Superior temporal gyrus (tissue), 1 donor: ENCODE measurements around the gene STOML1.
"Not testable (repeated sequence)": the region's sequence is repeated elsewhere in the genome, so short reads cannot be mapped to it uniquely, and the experiment has no call there.

Experiments used
- DNase-seq: peaks from one replicate; pipeline ENCODE4 v3.0.0-alpha.2; 2016; ENCODE audit errors: extremely low spot score

The STOML1 gene

DNA sequence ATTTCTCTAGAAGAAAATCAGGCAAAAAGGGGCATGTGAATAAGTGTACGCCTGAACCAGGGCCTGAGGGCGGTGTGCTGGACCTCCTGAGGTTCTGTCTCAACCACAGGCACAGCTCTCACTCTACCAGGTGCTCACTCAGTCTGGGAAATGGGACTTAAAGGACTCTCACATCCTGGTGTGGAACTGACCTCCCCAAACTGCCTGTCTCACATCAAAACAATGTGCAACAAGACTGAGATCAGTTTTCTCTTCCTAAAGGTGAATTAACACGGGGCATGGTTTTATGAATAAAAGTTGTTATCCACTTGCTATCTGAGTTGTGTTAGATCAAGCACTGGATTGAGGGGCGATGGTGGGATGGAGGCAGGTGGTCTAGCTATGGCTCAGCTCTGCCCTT is 4.8 kb downstream of the STOML1 start:
- DNase-seq, result no peak

- DNase-seq, result no peak
Measured at GRCh38 chr15:73986776-73987056, 5.4 kb downstream of the STOML1 start.

- no peak for DNase-seq
Measured at GRCh38 chr15:73986055-73986775, 5.9 kb downstream of the STOML1 start.

DNA sequence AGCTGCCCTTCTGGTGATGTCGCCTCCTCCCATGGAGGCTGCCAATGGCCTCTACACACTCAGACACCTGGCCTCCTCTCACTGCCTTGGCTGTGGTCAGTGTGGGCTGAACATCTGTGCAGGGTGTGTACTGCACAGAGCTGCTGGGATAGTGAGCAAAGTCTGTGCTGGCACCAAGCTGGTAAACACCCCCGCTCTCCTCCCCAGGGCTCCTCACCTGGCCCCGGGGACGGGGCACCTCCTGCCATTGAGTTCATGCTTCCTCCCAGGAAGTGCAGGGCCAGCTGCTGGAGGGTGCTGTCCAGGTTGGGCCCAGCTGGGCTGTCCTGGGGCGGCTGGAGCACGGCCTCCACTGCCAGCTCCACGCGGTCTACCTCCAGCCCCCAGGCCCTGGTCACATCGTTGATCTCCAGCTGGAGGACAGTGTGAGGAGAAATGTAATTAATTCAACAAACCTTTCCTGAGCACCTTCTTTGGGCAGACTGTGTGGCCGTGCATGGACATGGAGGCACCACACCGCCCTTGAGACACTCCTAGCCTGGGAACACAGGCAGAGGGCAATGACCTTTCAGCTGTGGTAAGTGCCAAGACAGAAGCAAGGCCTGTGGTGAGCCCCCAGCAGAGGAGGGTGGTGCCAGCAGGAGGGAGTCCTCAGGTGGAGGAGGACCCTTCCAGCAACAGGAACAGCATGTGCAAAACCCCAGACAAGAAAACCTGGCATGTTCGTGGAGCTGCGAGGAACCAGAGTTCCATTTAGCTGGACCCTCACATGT is 6.8 kb downstream of the STOML1 start:
- DNase-seq, result no peak

GRCh38 chr15:73984208-73984979 is 7.7 kb downstream of the STOML1 start:
- no peak for DNase-seq

DNA sequence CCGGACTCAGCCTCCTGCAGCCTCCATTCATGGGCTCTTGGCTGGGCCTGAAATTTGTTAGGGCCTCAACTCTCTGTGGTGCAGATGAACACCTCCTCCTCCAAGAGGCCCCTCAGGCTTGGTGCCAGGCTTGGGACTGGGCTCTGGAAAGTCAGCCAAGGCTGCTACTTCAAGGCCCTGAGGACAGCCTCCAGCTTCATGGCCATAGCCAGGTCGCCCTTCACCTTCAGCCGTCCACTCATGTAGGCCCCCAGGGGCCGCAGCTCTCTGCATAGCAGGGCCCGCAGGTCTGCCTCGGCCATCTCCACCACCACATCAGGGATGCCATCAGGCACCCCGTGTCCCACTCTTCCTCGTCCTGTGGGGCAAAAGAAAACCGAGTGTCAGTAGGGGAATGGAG is 8.3 kb downstream of the STOML1 start:
- no peak for DNase-seq

GRCh38 chr15:73983211-73983727 is 8.8 kb downstream of the STOML1 start:
- no peak for DNase-seq

DNA sequence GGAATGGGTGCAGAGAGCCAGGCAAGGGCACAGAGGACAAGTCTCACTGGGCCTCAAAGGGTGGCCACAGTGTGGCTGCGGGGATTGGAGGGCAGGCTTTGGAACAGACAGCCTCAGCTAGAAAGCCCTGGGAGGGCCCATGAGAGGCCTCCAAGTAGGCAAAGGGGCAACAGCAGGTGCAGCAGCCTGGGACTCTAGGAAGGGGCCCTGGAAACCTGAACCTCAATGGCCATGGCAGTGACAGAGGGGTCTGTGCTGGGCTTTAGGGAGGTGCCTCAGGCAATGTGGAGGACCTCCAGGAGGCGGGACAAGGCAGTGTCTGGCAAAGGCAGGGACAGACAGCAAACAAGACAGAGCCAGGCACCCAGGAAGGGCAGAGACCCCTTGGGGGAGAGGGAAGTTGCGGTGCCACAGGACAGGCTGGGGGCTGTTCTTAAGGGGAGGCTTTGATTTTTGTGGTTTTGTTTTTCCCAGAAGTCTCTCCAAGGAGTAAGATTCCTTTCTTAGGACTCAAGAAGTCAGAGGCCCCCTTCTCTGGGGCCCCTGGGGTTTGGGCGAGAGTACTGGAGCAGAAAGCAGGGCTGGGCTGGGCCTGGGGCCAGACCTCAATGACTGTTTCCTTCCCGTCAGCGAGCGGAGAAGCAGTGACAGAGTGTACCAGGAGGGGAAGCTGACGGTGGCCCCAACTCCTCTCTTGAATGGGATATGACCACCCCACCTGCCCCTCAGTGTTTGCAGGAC is 9.7 kb downstream of the STOML1 start:
- DNase-seq, result no peak

- no peak for DNase-seq
Measured at GRCh38 chr15:73981761-73982221, 10.3 kb downstream of the STOML1 start.

DNA sequence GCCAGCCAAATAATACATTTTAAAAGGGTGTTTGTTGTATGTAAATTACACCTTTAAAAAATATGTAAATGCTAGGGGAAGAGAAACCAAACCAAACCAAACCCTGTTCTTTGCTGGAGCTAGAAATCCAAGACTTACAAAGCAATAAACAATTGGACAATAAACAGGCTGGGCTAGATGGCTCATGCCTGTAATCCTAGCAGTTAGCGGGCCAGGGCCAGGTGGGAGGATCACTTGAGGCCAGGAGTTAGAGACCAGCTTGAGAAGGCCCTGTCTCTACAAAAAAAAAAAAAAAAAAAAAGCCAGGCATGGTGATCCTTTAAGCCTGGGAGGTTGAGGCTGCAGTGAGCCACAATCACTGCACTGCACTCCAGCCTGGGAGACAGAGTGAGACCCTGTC is 12.5 kb downstream of the STOML1 start:
- DNase-seq, result no peak

- no peak for DNase-seq
Measured at GRCh38 chr15:73978896-73979295, 13.2 kb downstream of the STOML1 start.

- DNase-seq, result not testable (repeated sequence)
Measured at GRCh38 chr15:73975440-73976125, 16.5 kb downstream of the STOML1 start.

- DNase-seq, result not testable (repeated sequence)
Measured at GRCh38 chr15:73973683-73974200, 18.4 kb downstream of the STOML1 start.

GRCh38 chr15:73972984-73973682 is 19.0 kb downstream of the STOML1 start:
- peak; percentile 88 for DNase-seq

DNA sequence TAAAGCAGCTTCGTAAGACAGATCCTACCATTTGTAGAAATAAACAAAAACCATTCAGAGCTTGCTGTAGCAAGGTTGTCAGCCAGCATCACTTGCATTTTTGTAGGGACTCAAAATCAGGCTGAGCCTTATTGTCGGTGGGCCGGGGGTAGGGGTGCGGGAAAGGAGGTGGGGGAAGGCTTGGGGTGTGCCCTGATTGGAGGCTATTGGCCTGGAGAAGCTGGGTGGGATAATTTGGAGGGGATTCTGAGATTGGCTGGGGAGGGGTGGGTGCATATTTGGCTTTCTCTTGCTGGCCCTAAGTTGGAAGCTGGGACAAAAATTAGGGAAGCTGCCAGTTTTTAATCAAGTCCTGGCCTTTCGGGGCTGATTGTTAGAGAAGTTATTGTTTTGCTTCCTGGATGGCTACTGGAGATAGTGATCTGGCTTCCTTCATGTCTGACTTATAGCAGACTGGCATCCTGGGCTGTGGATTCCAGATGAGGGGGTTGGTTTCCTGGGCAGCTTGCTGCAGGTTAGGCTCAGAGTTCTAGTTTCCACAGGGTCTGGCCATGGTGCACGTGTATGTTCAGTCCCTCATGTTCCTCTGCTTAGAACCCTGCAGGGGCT is 22.8 kb downstream of the STOML1 start:
- no peak for DNase-seq

DNA sequence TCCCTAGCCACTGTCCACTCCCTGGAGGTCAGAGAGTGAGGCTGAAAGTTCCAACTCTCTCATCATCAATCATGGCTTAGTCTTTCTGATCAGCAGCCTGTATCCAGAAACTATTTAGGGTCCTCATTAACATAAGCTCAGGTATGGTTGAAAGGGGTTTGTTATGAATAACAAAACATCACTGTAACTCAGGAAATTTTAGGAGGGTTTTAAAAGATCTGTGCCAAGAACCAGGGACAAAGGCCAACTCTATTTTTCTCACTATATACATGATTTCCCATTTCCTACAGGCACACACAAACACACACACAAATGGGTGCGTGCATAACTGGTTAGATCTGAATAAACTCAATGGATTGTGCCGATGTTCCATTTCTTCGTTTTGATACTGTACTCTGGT is 23.6 kb downstream of the STOML1 start:
- DNase-seq, result no peak

DNA sequence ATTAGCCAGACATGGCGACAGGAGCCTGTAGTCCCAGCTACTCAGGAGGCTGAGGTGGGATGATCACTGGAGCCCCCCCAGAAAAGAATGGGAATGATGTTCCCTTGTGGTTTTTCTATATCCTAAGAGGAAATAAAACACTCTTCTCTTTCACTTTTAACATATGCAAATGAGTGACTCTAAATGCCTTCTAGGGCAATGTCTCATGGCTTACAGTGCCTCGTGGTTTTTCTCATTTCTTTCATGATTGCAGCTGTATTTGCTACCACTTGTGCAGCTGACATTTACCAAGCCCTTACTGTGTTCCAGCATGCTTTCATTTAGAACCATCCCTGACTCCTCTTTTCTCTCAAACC is 26.4 kb downstream of the STOML1 start:
- no peak for DNase-seq

- no peak for DNase-seq
Measured at GRCh38 chr15:73965094-73965757, 26.9 kb downstream of the STOML1 start.

DNA sequence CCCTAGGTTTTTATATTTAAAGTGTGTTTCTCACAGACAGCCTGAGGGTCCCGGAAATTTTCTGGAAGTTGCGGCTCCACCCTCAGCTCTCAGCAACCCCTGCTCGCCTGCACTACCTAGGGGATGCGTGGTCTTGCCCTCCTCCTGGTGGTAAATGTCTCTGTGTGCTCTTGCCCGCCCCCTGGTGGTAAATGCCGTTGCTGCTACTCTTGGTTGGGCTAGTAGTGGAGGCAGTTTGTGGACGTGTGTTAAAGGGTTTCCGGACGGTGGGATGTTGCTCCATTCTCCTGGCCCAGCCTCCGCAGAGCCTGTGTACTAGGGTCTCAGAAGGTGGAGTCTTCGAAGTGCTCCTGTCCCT is 27.4 kb downstream of the STOML1 start:
- DNase-seq, result peak; percentile 77
